Fibroblast of lung (primary cell): ENCODE measurements around the gene TTC19. TPM values are rescaled to one million over a fixed set of nuclear protein-coding genes. Genes with fewer than 3 reads are reported as not detected.

Experiments
- DNase-seq, 2 donors: peaks; one replicate each; pipeline versions ENCODE4 v3.0.0 to v3.0.0-alpha.2; 2010; ENCODE audit warnings: low read depth in 2 of 2
- H2AFZ ChIP-seq: 2 replicates; pipeline ENCODE4 v1.5.1; 2012; ENCODE audit warnings: low read length, control low read depth, inconsistent platforms
- H3K27ac ChIP-seq: 2 replicates; pipeline ENCODE4 v1.5.1; 2011; ENCODE audit warnings: low read length, control low read depth; ENCODE audit not compliant: insufficient read depth
- H3K27me3 ChIP-seq: 2 replicates; pipeline ENCODE4 v1.5.1; 2011; ENCODE audit warnings: mild to moderate bottlenecking, low read length; ENCODE audit not compliant: control insufficient read depth, insufficient read depth
- H3K36me3 ChIP-seq: 2 replicates; pipeline ENCODE4 v1.5.1; 2011; ENCODE audit warnings: low read length; ENCODE audit not compliant: control insufficient read depth, insufficient read depth
- H3K4me1 ChIP-seq: 2 replicates; pipeline ENCODE4 v1.5.1; 2011; ENCODE audit warnings: low read length; ENCODE audit not compliant: control insufficient read depth, insufficient read depth; ENCODE audit errors: extremely low read depth
- H3K4me2 ChIP-seq: 2 replicates; pipeline ENCODE4 v1.5.1; 2011; ENCODE audit warnings: low read length, control low read depth; ENCODE audit not compliant: insufficient read depth; ENCODE audit errors: extremely low read depth
- H3K4me3 ChIP-seq, 4 experiments: fragments of 200-600 bp in 1 of 4; sonication (generic) in 1 of 4; replicated peaks in 1 of 4; 2 replicates each; pipeline ENCODE4 v1.5.1; 2011 to 2016; ENCODE audit warnings: low read length in 4 of 4, low read depth in 3 of 4, mild to moderate bottlenecking in 3 of 4, control low read depth in 2 of 4, inconsistent platforms in 1 of 4, mixed read lengths in 1 of 4; ENCODE audit not compliant: insufficient read depth in 1 of 4; ENCODE audit errors: control extremely low read depth in 1 of 4
- H3K79me2 ChIP-seq: 2 replicates; pipeline ENCODE4 v1.5.1; 2012; ENCODE audit warnings: mild to moderate bottlenecking, low read length, inconsistent platforms; ENCODE audit not compliant: control insufficient read depth, insufficient read depth
- H3K9ac ChIP-seq: 2 replicates; pipeline ENCODE4 v1.5.1; 2011; ENCODE audit warnings: mild to moderate bottlenecking, low read length, control low read depth; ENCODE audit not compliant: insufficient read depth
- H3K9me3 ChIP-seq: 2 replicates; pipeline ENCODE4 v1.5.1; 2012; ENCODE audit warnings: low read depth, low read length; ENCODE audit not compliant: control insufficient read depth, insufficient read depth
- H4K20me1 ChIP-seq: 2 replicates; pipeline ENCODE4 v1.5.1; 2011; ENCODE audit warnings: low read length; ENCODE audit not compliant: control insufficient read depth, insufficient read depth; ENCODE audit errors: extremely low read depth
- CTCF ChIP-seq, 2 donors: IDR thresholded peaks in 1 of 2; conservative IDR thresholded peaks in 1 of 2; 1 replicate in 1 of 2; 2 replicates in 1 of 2; pipeline ENCODE4 v1.5.1; 2011 to 2012; ENCODE audit warnings: low read length in 2 of 2, control low read depth in 1 of 2, inconsistent platforms in 1 of 2, low read depth in 1 of 2, mild to moderate bottlenecking in 1 of 2
- EZH2 ChIP-seq: IDR thresholded peaks from 2 replicates; pipeline ENCODE4 v1.5.1; 2012; ENCODE audit warnings: low read length, control low read depth, mild to moderate bottlenecking; ENCODE audit errors: missing control alignments
- polyA plus RNA-seq, 2 donors: library from polyadenylated mRNA; depleted of rRNA in 1 of 2; stranded (reverse) in 1 of 2; unstranded in 1 of 2; fragments of >200 nt; gene quantifications; 2 replicates each; pipeline ENCODE4 v1.2.1, GENCODE V29; 2011 to 2012; ENCODE audit warnings: missing spikeins in 1 of 2
- total RNA-seq: library from RNA; depleted of rRNA; stranded (reverse); fragments of >200 nt; gene quantifications from 2 replicates; pipeline ENCODE4 v1.2.1, GENCODE V29; 2014

The TTC19 gene
- total and polyA plus RNA-seq, 2 donors (not counting 1 experiment from before 2014, with no cell fraction given): 4.2 to 23.0 TPM

DNA sequence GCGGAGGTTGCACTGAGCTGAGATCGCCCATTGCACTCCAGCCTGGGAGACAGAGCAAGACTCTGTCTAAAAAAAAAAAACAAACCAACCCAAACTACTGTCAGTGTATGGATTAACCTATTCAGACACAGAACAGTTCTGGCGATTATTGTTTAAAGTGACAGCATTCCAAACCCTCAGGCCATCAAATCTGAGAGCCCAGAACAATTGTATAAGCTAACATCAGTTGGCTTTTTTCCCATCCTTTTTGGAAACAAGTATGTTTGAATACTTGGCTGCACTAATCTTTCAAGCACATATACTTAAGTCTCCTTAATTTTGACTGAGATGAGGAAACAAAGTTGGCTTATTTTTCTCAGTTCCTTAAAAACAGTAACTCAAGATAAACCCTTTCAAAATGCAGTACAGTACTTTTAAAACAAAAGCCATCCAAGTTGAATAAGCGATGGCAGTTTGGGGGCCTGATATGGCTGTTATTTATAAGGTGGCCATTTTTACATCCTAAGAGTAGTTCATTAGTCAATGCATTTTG is 1.5 kb upstream of the TTC19 start:
- Histone ChIP-seq H3K27me3 (no peaks in the 10 kb centered on the region), H3K36me3 (peaks cover 7% of the 10 kb centered on the region), H2AFZ (no peak overlapping the region), H3K4me2 (no peak overlapping the region), H3K9ac (no peak overlapping the region), H3K9me3 (no peaks in the 10 kb centered on the region), H4K20me1 (peaks cover 2% of the 10 kb centered on the region), H3K4me3 (peak overlapping the region in 1 of 4 experiments; percentile 47), H3K27ac (no peak overlapping the region), H3K4me1 (peaks cover 6% of the 10 kb centered on the region), H3K79me2 (peaks cover 20% of the 10 kb centered on the region)
- no peak for TF ChIP-seq EZH2
- no peak for TF ChIP-seq CTCF (conservative IDR thresholded peaks at IDR 0.05 in 1 of 2, IDR thresholded peaks at IDR 0.05 in 1 of 2; ENCODE audit: low read depth in 1 of 2, low read length in 2 of 2)
- DNase-seq: no peak

DNA sequence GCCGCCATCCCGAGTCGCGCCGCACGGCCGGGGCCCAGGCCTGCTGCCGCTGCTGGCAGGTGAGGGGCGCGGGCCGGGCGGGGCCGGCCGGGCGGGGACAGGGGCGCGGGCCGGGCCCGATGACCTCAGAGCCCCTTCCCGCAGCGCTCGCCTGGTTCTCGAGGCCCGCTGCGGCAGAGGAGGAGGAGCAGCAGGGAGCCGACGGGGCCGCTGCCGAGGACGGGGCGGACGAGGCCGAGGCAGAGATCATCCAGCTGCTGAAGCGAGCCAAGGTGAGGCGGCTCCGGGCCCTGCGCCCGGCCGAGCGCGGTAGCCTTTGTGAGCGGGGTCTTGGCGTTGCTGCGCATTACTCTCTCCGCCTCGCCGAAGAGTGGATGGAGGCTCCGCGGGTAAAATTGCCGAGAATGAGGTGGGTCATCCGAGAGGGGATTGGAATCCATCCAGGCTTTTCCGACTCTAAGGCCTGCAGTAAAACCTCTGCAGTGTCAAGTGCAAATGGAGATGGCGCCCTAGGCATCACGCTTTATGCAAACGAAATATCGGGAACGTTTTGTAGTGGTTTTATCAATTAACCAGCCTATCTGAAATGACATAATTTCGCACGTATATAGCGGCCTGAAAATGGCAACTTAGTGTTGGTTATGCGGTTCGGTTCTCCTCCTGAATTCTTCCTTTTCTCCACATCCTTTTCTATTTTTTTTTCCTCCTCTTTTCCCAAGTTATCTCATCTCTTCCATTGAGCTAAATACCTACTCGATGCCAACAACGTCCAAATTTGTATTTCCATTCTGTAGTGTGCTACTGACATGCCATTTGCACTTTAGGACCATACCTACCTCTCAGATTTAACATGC is 577 bp downstream of the TTC19 start:
- TF ChIP-seq CTCF (conservative IDR thresholded peaks at IDR 0.05 in 1 of 2, IDR thresholded peaks at IDR 0.05 in 1 of 2; ENCODE audit: low read depth in 1 of 2, low read length in 2 of 2): no peak
- TF ChIP-seq EZH2: no peak
- Histone ChIP-seq H3K4me3 (peak overlapping the region; percentile 66 to 87 (median 83)), H3K79me2 (peaks cover 20% of the 10 kb centered on the region), H3K27ac (peak overlapping the region; percentile 98), H3K9me3 (no peaks in the 10 kb centered on the region), H3K27me3 (no peaks in the 10 kb centered on the region), H3K4me1 (peaks cover 6% of the 10 kb centered on the region), H2AFZ (peak overlapping the region; percentile 3), H3K9ac (peak overlapping the region; percentile 93), H3K36me3 (peaks cover 11% of the 10 kb centered on the region), H3K4me2 (peak overlapping the region; percentile 99), H4K20me1 (peaks cover 2% of the 10 kb centered on the region)
- peak; percentile 39 to 41 for DNase-seq

- Histone ChIP-seq H2AFZ (no peak overlapping the region), H4K20me1 (peaks cover 2% of the 10 kb centered on the region), H3K79me2 (peaks cover 20% of the 10 kb centered on the region), H3K9me3 (no peaks in the 10 kb centered on the region), H3K27me3 (no peaks in the 10 kb centered on the region), H3K4me1 (peaks cover 6% of the 10 kb centered on the region), H3K4me2 (peak overlapping the region; percentile 99), H3K27ac (no peak overlapping the region), H3K4me3 (peak overlapping the region; percentile 66 to 87 (median 83)), H3K9ac (no peak overlapping the region), H3K36me3 (peaks cover 11% of the 10 kb centered on the region)
- TF ChIP-seq EZH2 (no peak), CTCF (conservative IDR thresholded peaks at IDR 0.05 in 1 of 2, IDR thresholded peaks at IDR 0.05 in 1 of 2; ENCODE audit: low read depth in 1 of 2, low read length in 2 of 2) (no peak)
- no peak for DNase-seq
These were observed 1.7 kb downstream of the TTC19 start for GRCh38 chr17:16001226-16001897.
